AG04449 (cell line): Measurements from ENCODE around the gene MOB3A.
A peak's percentile ranks its signal among the peaks of the same experiment; 100 is the strongest.
"Not testable (repeated sequence)": the region's sequence is repeated elsewhere in the genome, so short reads cannot be mapped to it uniquely, and the experiment has no call there.

ENCODE experiments used
- CTCF ChIA-PET: fragments of 350-600 bp; formaldehyde crosslinking; extraction: SDS; loops from one replicate; lab custom pipeline; 2021; ENCODE audit warnings: antibody characterized with exemption; lab: Yijun Ruan, JAX
- POLR2A ChIA-PET: fragments of 400-600, 350-600 bp; formaldehyde crosslinking; extraction: SDS; loops from one replicate; lab custom pipeline; 2020; ENCODE audit warnings: antibody characterized with exemption, inconsistent platforms; lab: Yijun Ruan, JAX
- DNase-seq: peaks from one replicate; pipeline ENCODE4 v3.0.0-alpha.2; 2010; ENCODE audit warnings: low read depth, low spot score
- H3K4me3 ChIP-seq: 2 replicates; pipeline ENCODE4 v1.5.1; 2011; ENCODE audit warnings: low read depth, mild to moderate bottlenecking, control low read depth, low read length
- CTCF ChIP-seq: IDR thresholded peaks from one replicate; pipeline ENCODE4 v1.5.1; 2011; ENCODE audit warnings: mild to moderate bottlenecking, moderate library complexity, low read length, control low read depth, inconsistent platforms; ENCODE audit not compliant: insufficient read depth; ENCODE audit errors: missing control alignments

MOB3A gene

GRCh38 chr19:2096480-2097202 is 515 bp upstream of the MOB3A start, which contains the start of gene IZUMO4:
Gene IZUMO4, plus strand, starts transcription at chr19:2096915. Its CDS starts 31 bp downstream, at chr19:2096946.
- ChIA-PET CTCF (interaction anchor here (1.5 to 2.0 kb wide), 2 partner anchors 9 to 77 kb away, joined by 5 to 10 read pairs; no protein-coding TSS in a partner anchor), POLR2A (no interaction called here)
- peak within 1 kb of the TSS; percentile 75 for H3K4me3 ChIP-seq
- DNase-seq, result peak; percentile 64
- peak; percentile 67 for TF ChIP-seq CTCF

GRCh38 chr19:2091926-2092525 is 4.1 kb downstream of the MOB3A start:
- POLR2A ChIA-PET, result interaction anchor here (0.7 kb wide), 1 partner anchor 9 kb away, joined by 3 read pairs; no protein-coding TSS in a partner anchor
- not testable (repeated sequence) for DNase-seq, H3K4me3 ChIP-seq
- CTCF ChIA-PET, result interaction anchor here (1.0 to 2.6 kb wide), 6 partner anchors 10 to 123 kb away, joined by 3 to 8 read pairs (median 4); no protein-coding TSS in a partner anchor

DNA sequence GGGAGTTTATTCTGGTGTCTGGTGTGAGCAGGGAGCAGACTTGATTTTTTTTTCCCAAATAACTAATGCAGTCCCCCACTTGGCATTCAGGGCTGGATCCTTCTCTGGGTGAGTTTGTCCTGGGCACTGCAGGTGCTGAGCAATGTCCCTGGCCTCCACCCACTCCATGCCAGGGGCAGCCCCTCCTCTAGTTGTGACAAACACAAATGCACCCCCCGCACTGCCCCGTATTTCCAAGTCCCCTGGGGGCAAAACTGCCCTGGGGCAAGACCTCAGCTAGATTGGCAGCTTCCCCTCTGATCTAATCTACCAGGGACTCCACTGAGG is 6.4 kb downstream of the MOB3A start:
- H3K4me3 ChIP-seq, result no peak overlapping the region
- POLR2A ChIA-PET, result no interaction called here
- CTCF ChIA-PET, result interaction anchor here (0.8 kb wide), 1 partner anchor 160 kb away, joined by 3 read pairs; no protein-coding TSS in a partner anchor
- DNase-seq, result no peak
- TF ChIP-seq CTCF, result no peak

- DNase-seq, result no peak
- ChIA-PET POLR2A (no interaction called here), CTCF (interaction anchor here (0.8 to 1.7 kb wide), 2 partner anchors 19 to 160 kb away, joined by 3 to 9 read pairs; no protein-coding TSS in a partner anchor)
- H3K4me3 ChIP-seq, result no peak overlapping the region
- TF ChIP-seq CTCF, result no peak
These were observed 7.0 kb downstream of the MOB3A start for GRCh38 chr19:2089001-2089711.

DNA sequence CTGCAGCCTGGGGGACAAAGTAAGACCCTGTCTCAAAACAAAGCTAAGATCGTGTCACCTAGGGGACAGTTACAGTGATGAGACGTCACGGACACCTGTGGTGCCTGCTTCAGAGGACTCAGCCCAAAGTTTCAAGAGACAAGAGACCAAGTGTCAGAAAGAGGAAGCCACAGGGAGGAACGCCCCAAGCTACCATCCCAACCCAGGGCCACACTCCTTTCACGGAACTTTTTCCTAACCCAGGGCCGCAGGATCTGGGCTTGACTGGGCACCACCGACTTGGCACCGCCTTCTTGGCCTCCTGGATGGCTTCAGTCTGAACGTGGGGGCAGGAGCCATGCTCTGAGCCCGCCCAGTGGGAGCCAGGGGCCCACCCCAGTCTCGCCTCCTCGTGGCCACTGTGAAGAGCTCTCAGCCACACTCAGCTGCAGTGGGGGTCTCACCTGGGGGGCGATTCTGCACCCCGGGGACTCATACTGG is 8.5 kb downstream of the MOB3A start:
- POLR2A ChIA-PET, result no interaction called here
- H3K4me3 ChIP-seq, result no peak overlapping the region

GRCh38 chr19:2086695-2087620 is 9.2 kb downstream of the MOB3A start:
- DNase-seq, POLR2A ChIA-PET, H3K4me3 ChIP-seq: not testable (repeated sequence)
- CTCF ChIA-PET, result interaction anchor here (1.4 to 2.1 kb wide), 5 partner anchors 9 to 67 kb away, joined by 3 to 9 read pairs (median 5); partner anchors contain the start of gene MOB3A

More for the DNA sequence above, 8.5 kb downstream of the MOB3A start:
- CTCF ChIA-PET, result interaction anchor here (1.4 to 1.7 kb wide), 4 partner anchors 8 to 68 kb away, joined by 3 to 9 read pairs (median 4); partner anchors contain the start of gene MOB3A
- DNase-seq, result no peak
- TF ChIP-seq CTCF, result no peak
